ENCODE data around the gene MAT2A. TPM values are rescaled to one million over a fixed set of nuclear protein-coding genes. Genes with fewer than 3 reads are reported as not detected.

Gene MAT2A
- total RNA-seq, 3 donors from 2014 or later (not counting 1 experiment from before 2014, with no cell fraction given) = 116 to 141 (median 135) TPM

DNA sequence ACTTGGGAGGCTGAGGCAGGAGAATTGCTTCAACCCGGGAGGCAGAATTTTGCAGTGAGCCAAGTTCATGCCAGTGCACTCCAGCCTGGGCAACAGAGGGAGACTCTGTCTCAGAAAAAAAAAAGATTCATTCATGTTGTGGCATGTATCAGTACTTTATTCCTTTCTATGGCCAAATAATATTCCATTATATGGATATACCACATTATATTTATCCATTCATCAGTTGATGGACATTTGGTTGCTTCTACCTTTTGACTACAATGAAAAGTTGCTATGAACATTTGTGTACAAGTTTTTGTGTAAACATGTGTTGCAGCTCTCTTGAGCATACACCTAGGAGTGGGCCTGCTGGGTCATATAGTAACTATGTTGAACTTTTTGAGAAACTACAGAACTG is 9.2 kb upstream of the MAT2A start:
- no peak overlapping the region for H3K27ac ChIP-seq (ENCODE audit: low read length)
- H3K4me1 ChIP-seq (ENCODE audit: control insufficient read depth, insufficient read depth, low read length) = no peaks in the 10 kb centered on the region
- H3K4me3 Mint-ChIP-seq = no peak overlapping the region
- ATAC-seq = no peak
- H3K4me1 Mint-ChIP-seq = no peaks in the 10 kb centered on the region
- TF ChIP-seq, protein P1, sequence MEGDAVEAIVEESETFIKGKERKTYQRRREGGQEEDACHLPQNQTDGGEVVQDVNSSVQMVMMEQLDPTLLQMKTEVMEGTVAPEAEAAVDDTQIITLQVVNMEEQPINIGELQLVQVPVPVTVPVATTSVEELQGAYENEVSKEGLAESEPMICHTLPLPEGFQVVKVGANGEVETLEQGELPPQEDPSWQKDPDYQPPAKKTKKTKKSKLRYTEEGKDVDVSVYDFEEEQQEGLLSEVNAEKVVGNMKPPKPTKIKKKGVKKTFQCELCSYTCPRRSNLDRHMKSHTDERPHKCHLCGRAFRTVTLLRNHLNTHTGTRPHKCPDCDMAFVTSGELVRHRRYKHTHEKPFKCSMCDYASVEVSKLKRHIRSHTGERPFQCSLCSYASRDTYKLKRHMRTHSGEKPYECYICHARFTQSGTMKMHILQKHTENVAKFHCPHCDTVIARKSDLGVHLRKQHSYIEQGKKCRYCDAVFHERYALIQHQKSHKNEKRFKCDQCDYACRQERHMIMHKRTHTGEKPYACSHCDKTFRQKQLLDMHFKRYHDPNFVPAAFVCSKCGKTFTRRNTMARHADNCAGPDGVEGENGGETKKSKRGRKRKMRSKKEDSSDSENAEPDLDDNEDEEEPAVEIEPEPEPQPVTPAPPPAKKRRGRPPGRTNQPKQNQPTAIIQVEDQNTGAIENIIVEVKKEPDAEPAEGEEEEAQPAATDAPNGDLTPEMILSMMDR (IDR thresholded peaks at IDR 0.05) = no peak
- intact Hi-C loops (cut with micrococcal nuclease) = no loop called here
- H3K9me3 Mint-ChIP-seq = no peaks in the 10 kb centered on the region
- no peaks in the 10 kb centered on the region for H3K9me3 ChIP-seq (ENCODE audit: control insufficient read depth, insufficient read depth, low read length)
- no peaks in the 10 kb centered on the region for H3K36me3 Mint-ChIP-seq
- peaks cover 2% of the 10 kb centered on the region for H3K27me3 ChIP-seq (ENCODE audit: control insufficient read depth, insufficient read depth, low read length)
- no peak overlapping the region for H3K27ac Mint-ChIP-seq
- no peak overlapping the region for H3K4me3 ChIP-seq (ENCODE audit: low read length)
- DNase-seq = no peak
- 96% methylated on average over 1 of the region's 1 CpG for WGBS (ENCODE audit: insufficient coverage)
- peaks cover 5 to 11% of the 10 kb centered on the region in 2 donors for H3K27me3 Mint-ChIP-seq (ENCODE audit: low read depth in 2 of 2)
- no peaks in the 10 kb centered on the region for H3K36me3 ChIP-seq (ENCODE audit: control insufficient read depth, insufficient read depth, low read length)

DNA sequence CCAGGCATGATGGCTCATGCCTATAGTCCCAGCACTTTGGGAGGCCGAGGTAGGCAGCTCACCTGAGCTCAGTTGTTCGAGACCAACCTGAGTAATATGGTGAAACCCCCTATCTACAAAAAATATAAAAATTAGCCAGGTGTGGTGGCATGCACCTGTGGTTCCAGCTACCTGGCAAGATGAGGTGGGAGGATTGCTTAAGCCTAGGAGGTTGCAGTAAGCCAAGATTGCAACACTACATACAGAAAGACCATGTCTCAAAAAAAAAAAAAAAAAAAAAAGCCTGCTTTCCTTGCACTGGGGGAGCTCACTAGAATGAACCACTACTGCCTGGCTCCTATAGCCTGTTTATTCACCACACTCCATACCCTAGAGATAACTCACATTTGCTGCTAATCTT is 7.4 kb upstream of the MAT2A start:
- Mint-ChIP-seq H3K27ac (no peak overlapping the region), H3K4me1 (no peaks in the 10 kb centered on the region), H3K27me3 (ENCODE audit: low read depth in 2 of 2) (peaks cover 4 to 11% of the 10 kb centered on the region in 2 donors), H3K9me3 (no peaks in the 10 kb centered on the region), H3K4me3 (no peak overlapping the region), H3K36me3 (no peaks in the 10 kb centered on the region)
- no peaks in the 10 kb centered on the region for H3K36me3 ChIP-seq (ENCODE audit: control insufficient read depth, insufficient read depth, low read length)
- H3K4me1 ChIP-seq (ENCODE audit: control insufficient read depth, insufficient read depth, low read length) = no peaks in the 10 kb centered on the region
- DNase-seq (no peak), ATAC-seq (no peak)
- H3K9me3 ChIP-seq (ENCODE audit: control insufficient read depth, insufficient read depth, low read length) = no peaks in the 10 kb centered on the region
- H3K4me3 ChIP-seq (ENCODE audit: low read length) = no peak overlapping the region
- WGBS (ENCODE audit: insufficient coverage) = 100% methylated on average over 2 of the region's 2 CpGs
- intact Hi-C loops (cut with micrococcal nuclease) = no loop called here
- H3K27ac ChIP-seq (ENCODE audit: low read length) = no peak overlapping the region
- TF ChIP-seq, protein P1 (IDR thresholded peaks at IDR 0.05) = no peak
- peaks cover 2% of the 10 kb centered on the region for H3K27me3 ChIP-seq (ENCODE audit: control insufficient read depth, insufficient read depth, low read length)

DNA sequence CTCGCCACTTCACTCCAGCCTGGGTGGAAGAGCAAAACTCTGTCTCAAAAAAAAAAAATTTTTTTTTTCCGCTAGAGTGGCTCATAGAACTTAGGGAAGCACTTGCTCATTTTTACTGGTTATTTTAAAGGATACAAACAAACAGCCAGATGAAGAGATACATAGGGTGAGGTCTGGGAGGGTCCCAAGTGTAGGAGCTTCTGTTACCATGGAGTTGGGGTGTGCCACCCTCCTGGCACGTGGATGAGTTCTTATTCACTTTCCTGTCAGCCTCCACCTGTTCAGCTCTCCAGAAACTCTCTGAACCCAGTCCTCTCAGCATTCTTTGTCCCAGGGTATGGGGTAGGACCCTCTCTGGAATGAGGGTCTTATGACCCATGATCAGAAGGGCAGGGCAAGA is 4.9 kb upstream of the MAT2A start:
- Histone ChIP-seq H3K4me3 (ENCODE audit: low read length) (no peak overlapping the region), H3K36me3 (ENCODE audit: control insufficient read depth, insufficient read depth, low read length) (no peaks in the 10 kb centered on the region), H3K27me3 (ENCODE audit: control insufficient read depth, insufficient read depth, low read length) (no peaks in the 10 kb centered on the region), H3K27ac (ENCODE audit: low read length) (no peak overlapping the region), H3K9me3 (ENCODE audit: control insufficient read depth, insufficient read depth, low read length) (no peaks in the 10 kb centered on the region), H3K4me1 (ENCODE audit: control insufficient read depth, insufficient read depth, low read length) (peaks cover 13% of the 10 kb centered on the region)
- intact Hi-C loops (cut with micrococcal nuclease) = no loop called here
- Mint-ChIP-seq H3K36me3 (no peaks in the 10 kb centered on the region), H3K4me1 (peaks cover 9 to 11% of the 10 kb centered on the region in 2 donors), H3K4me3 (no peak overlapping the region), H3K27me3 (ENCODE audit: low read depth in 2 of 2) (no peaks in the 10 kb centered on the region), H3K9me3 (no peaks in the 10 kb centered on the region), H3K27ac (no peak overlapping the region)
- TF ChIP-seq, protein P1 (IDR thresholded peaks at IDR 0.05) = no peak
- WGBS (ENCODE audit: insufficient coverage) = 95% methylated on average over 2 of the region's 3 CpGs
- no peak for ATAC-seq
- DNase-seq = no peak

DNA sequence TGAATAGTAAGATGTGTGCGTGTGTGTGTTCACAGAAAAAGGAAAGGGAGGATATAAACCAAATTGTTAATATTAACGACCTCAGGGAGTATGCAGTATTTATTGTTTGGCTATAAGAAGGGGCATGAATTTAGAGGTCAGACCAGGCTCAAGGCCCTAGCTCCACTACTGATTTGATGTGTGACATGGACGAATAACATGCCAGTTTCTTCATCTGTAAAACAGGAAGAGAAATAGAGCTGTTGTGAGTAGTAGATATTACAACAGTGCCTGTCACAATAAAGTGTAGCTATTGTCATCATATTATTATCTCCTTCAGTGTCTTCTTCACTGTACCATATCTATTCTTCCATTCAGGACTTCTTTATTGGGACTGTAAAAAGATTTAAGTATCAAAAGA is 4.1 kb upstream of the MAT2A start:
- H3K4me3 ChIP-seq (ENCODE audit: low read length) = no peak overlapping the region
- no peaks in the 10 kb centered on the region for H3K9me3 ChIP-seq (ENCODE audit: control insufficient read depth, insufficient read depth, low read length)
- no peaks in the 10 kb centered on the region for H3K27me3 ChIP-seq (ENCODE audit: control insufficient read depth, insufficient read depth, low read length)
- Mint-ChIP-seq H3K27ac (no peak overlapping the region), H3K27me3 (ENCODE audit: low read depth in 2 of 2) (no peaks in the 10 kb centered on the region), H3K9me3 (no peaks in the 10 kb centered on the region), H3K36me3 (no peaks in the 10 kb centered on the region), H3K4me1 (peaks cover 12 to 19% of the 10 kb centered on the region in 2 donors), H3K4me3 (no peak overlapping the region)
- H3K27ac ChIP-seq (ENCODE audit: low read length) = no peak overlapping the region
- WGBS (ENCODE audit: insufficient coverage) = 70% methylated on average over 3 of the region's 3 CpGs
- intact Hi-C loops (cut with micrococcal nuclease) = loop anchor here (5.0 kb wide), 1 partner anchor 128 kb away; no protein-coding TSS in a partner anchor
- peaks cover 15% of the 10 kb centered on the region for H3K4me1 ChIP-seq (ENCODE audit: control insufficient read depth, insufficient read depth, low read length)
- DNase-seq = no peak
- ATAC-seq = no peak
- TF ChIP-seq, protein P1 (IDR thresholded peaks at IDR 0.05) = no peak
- H3K36me3 ChIP-seq (ENCODE audit: control insufficient read depth, insufficient read depth, low read length) = no peaks in the 10 kb centered on the region

Measured in natural killer cell (primary cell).